ENCODE results near the gene MXRA7. TPM values are rescaled to one million over a fixed set of nuclear protein-coding genes. Genes with fewer than 3 reads are reported as not detected.
"Not testable (repeated sequence)": the region's sequence is repeated elsewhere in the genome, so short reads cannot be mapped to it uniquely, and the experiment has no call there.

Gene MXRA7
- total RNA-seq, 1 experiment from 2014 or later: 101 TPM

- peak; percentile 100 for DNase-seq (ENCODE audit: low read depth)
- in situ Hi-C loops (cut with HindIII; ENCODE audit: low pct_unique_long_range_greater_than_20kb, low sequenced_read_pairs): no loop called here
Observed at GRCh38 chr17:76737082-76737675, 26.4 kb upstream of the MXRA7 start, which contains the start of gene SRSF2. Gene SRSF2 (minus strand): TSS chr17:76737331. CDS start chr17:76737160, 171 bp downstream.

- peak; percentile 72 for DNase-seq (ENCODE audit: low read depth)
- in situ Hi-C loops (cut with HindIII; ENCODE audit: low pct_unique_long_range_greater_than_20kb, low sequenced_read_pairs): no loop called here
Observed at GRCh38 chr17:76736349-76737081, 25.8 kb upstream of the MXRA7 start.

- DNase-seq (ENCODE audit: low read depth): peak; percentile 23
- in situ Hi-C loops (cut with HindIII; ENCODE audit: low pct_unique_long_range_greater_than_20kb, low sequenced_read_pairs): no loop called here
Observed at GRCh38 chr17:76735586-76736348, 25.0 kb upstream of the MXRA7 start.

GRCh38 chr17:76735006-76735405, 24.2 kb upstream of the MXRA7 start:
- no peak for DNase-seq (ENCODE audit: low read depth)
- in situ Hi-C loops (cut with HindIII; ENCODE audit: low pct_unique_long_range_greater_than_20kb, low sequenced_read_pairs): no loop called here

- in situ Hi-C loops (cut with HindIII; ENCODE audit: low pct_unique_long_range_greater_than_20kb, low sequenced_read_pairs): no loop called here
Observed at GRCh38 chr17:76734080-76734840, 23.5 kb upstream of the MXRA7 start.

GRCh38 chr17:76733618-76733957, 22.8 kb upstream of the MXRA7 start:
- DNase-seq (ENCODE audit: low read depth): no peak
- in situ Hi-C loops (cut with HindIII; ENCODE audit: low pct_unique_long_range_greater_than_20kb, low sequenced_read_pairs): no loop called here

More at GRCh38 chr17:76734080-76734840, 23.5 kb upstream of the MXRA7 start:
- no peak for DNase-seq (ENCODE audit: low read depth)

GRCh38 chr17:76732734-76733617, 22.2 kb upstream of the MXRA7 start:
- DNase-seq (ENCODE audit: low read depth): no peak
- in situ Hi-C loops (cut with HindIII; ENCODE audit: low pct_unique_long_range_greater_than_20kb, low sequenced_read_pairs): no loop called here

- DNase-seq (ENCODE audit: low read depth); in situ Hi-C loops (cut with HindIII; ENCODE audit: low pct_unique_long_range_greater_than_20kb, low sequenced_read_pairs): not testable (repeated sequence)
Observed at GRCh38 chr17:76731800-76732733, 21.3 kb upstream of the MXRA7 start.

- DNase-seq (ENCODE audit: low read depth): peak; percentile 69
- in situ Hi-C loops (cut with HindIII; ENCODE audit: low pct_unique_long_range_greater_than_20kb, low sequenced_read_pairs): no loop called here
Observed at GRCh38 chr17:76727745-76728456, 17.1 kb upstream of the MXRA7 start.

- DNase-seq (ENCODE audit: low read depth): no peak
- in situ Hi-C loops (cut with HindIII; ENCODE audit: low pct_unique_long_range_greater_than_20kb, low sequenced_read_pairs): no loop called here
Observed at GRCh38 chr17:76726776-76727718, 16.3 kb upstream of the MXRA7 start, which contains the start of gene METTL23. Gene METTL23 (plus strand): TSS chr17:76726839. CDS start chr17:76729711, 2,872 bp downstream.

- DNase-seq (ENCODE audit: low read depth): peak; percentile 97
- in situ Hi-C loops (cut with HindIII; ENCODE audit: low pct_unique_long_range_greater_than_20kb, low sequenced_read_pairs): no loop called here
Observed at GRCh38 chr17:76726231-76726775, 15.5 kb upstream of the MXRA7 start, which contains the start of gene JMJD6. Gene JMJD6 (minus strand): TSS chr17:76726606. CDS start chr17:76726475, 131 bp downstream.

- peak; percentile 57 for DNase-seq (ENCODE audit: low read depth)
- in situ Hi-C loops (cut with HindIII; ENCODE audit: low pct_unique_long_range_greater_than_20kb, low sequenced_read_pairs): no loop called here
Observed at GRCh38 chr17:76725580-76726230, 14.9 kb upstream of the MXRA7 start.

- in situ Hi-C loops (cut with HindIII; ENCODE audit: low pct_unique_long_range_greater_than_20kb, low sequenced_read_pairs): no loop called here
- DNase-seq (ENCODE audit: low read depth): no peak
Observed at GRCh38 chr17:76723812-76724211, 13.0 kb upstream of the MXRA7 start.

- DNase-seq (ENCODE audit: low read depth); in situ Hi-C loops (cut with HindIII; ENCODE audit: low pct_unique_long_range_greater_than_20kb, low sequenced_read_pairs): not testable (repeated sequence)
Observed at GRCh38 chr17:76722977-76723376, 12.2 kb upstream of the MXRA7 start.

Data from Caki2 (cell line).